ENCODE measurements around the gene TRIM71.
"Not testable (repeated sequence)": the region's sequence is repeated elsewhere in the genome, so short reads cannot be mapped to it uniquely, and the experiment has no call there.

The TRIM71 gene

GRCh38 chr3:32820430-32820829 is 2.6 kb downstream of the TRIM71 start:
- DNase-seq: no peak

GRCh38 chr3:32820971-32821685 is 3.3 kb downstream of the TRIM71 start:
- DNase-seq: no peak

GRCh38 chr3:32821686-32822296 is 4.0 kb downstream of the TRIM71 start:
- no peak for DNase-seq

GRCh38 chr3:32822609-32823498 is 5.1 kb downstream of the TRIM71 start:
- DNase-seq: no peak

- not testable (repeated sequence) for DNase-seq
Observed at GRCh38 chr3:32823641-32824184, 5.9 kb downstream of the TRIM71 start.

GRCh38 chr3:32825601-32826375 is 8.0 kb downstream of the TRIM71 start:
- no peak for DNase-seq

GRCh38 chr3:32831062-32831461 is 13.3 kb downstream of the TRIM71 start:
- no peak for DNase-seq

GRCh38 chr3:32831791-32832190 is 14.0 kb downstream of the TRIM71 start:
- no peak for DNase-seq

- no peak for DNase-seq
Observed at GRCh38 chr3:32832193-32832592, 14.4 kb downstream of the TRIM71 start.

- no peak for DNase-seq
Observed at GRCh38 chr3:32835049-32835371, 17.2 kb downstream of the TRIM71 start.

- no peak for DNase-seq
Observed at GRCh38 chr3:32835961-32836360, 18.2 kb downstream of the TRIM71 start.

- DNase-seq: no peak
Observed at GRCh38 chr3:32836601-32837000, 18.8 kb downstream of the TRIM71 start.

- DNase-seq: no peak
Observed at GRCh38 chr3:32837366-32837765, 19.6 kb downstream of the TRIM71 start.

- DNase-seq: no peak
Observed at GRCh38 chr3:32837789-32838188, 20.0 kb downstream of the TRIM71 start.

- DNase-seq: no peak
Observed at GRCh38 chr3:32839714-32840085, 21.9 kb downstream of the TRIM71 start.

- DNase-seq: no peak
Observed at GRCh38 chr3:32840086-32840841, 22.5 kb downstream of the TRIM71 start.

GRCh38 chr3:32841341-32841740 is 23.5 kb downstream of the TRIM71 start:
- DNase-seq: no peak

GRCh38 chr3:32841867-32842470 is 24.2 kb downstream of the TRIM71 start:
- no peak for DNase-seq

- no peak for DNase-seq
Observed at GRCh38 chr3:32842531-32842931, 24.7 kb downstream of the TRIM71 start.

- no peak for DNase-seq
Observed at GRCh38 chr3:32842987-32843386, 25.2 kb downstream of the TRIM71 start.

GRCh38 chr3:32843510-32844321 is 25.9 kb downstream of the TRIM71 start:
- DNase-seq: no peak

Data from NCI-H2171 (cell line).